K562 (cell line): ENCODE measurements around the gene NVL. TPM values are rescaled to one million over a fixed set of nuclear protein-coding genes. Genes with fewer than 3 reads are reported as not detected.

Source experiments
- E2F8 ChIP-seq: fragments of 450-650 bp; IDR thresholded peaks from 2 replicates; pipeline ENCODE4 v1.7.1; 2018; ENCODE audit warnings: mild to moderate bottlenecking, low read depth; ENCODE audit not compliant: partially characterized antibody
- GATAD2A ChIP-seq: fragments of 450-650 bp; IDR thresholded peaks from 2 replicates; pipeline ENCODE4 v1.6.1; 2017
- HDAC3 ChIP-seq: fragments of 450-650 bp; IDR thresholded peaks from 2 replicates; pipeline ENCODE4 v1.6.1; 2018; ENCODE audit warnings: borderline replicate concordance, mild to moderate bottlenecking, moderate library complexity; ENCODE audit not compliant: partially characterized antibody
- HOMEZ ChIP-seq: fragments of 250-450 bp; sonication (Bioruptor Pico); IDR thresholded peaks from 2 replicates; pipeline ENCODE4 v1.4.0; 2020; ENCODE audit warnings: mild to moderate bottlenecking, moderate library complexity
- JUND ChIP-seq, 2 experiments: IDR thresholded peaks; 2 replicates in 1 of 2; 3 replicates in 1 of 2; pipeline ENCODE4 v1.6.1; 2011; ENCODE audit warnings: borderline replicate concordance in 2 of 2, low read depth in 2 of 2, low read length in 2 of 2, improper control_type of control experiment in 1 of 2, missing biosample characterization in 1 of 2, missing genetic modification characterization in 1 of 2, missing genetic modification reagents in 1 of 2
- LEF1 ChIP-seq: fragments of 450-650 bp; IDR thresholded peaks from 2 replicates; pipeline ENCODE4 v1.6.1; 2016; ENCODE audit warnings: mild to moderate bottlenecking
- MBD1 ChIP-seq: fragments of 250-450 bp; sonication (Bioruptor Pico); IDR thresholded peaks from 2 replicates; pipeline ENCODE4 v1.8.0; 2022; ENCODE audit warnings: inconsistent platforms
- NFIC ChIP-seq: fragments of 450-650 bp; IDR thresholded peaks from 2 replicates; pipeline ENCODE4 v1.6.1; 2017; ENCODE audit warnings: mild to moderate bottlenecking, inconsistent platforms
- PTBP1 ChIP-seq: fragments of 200-400 bp; formaldehyde crosslinking; IDR thresholded peaks from 2 replicates; pipeline ENCODE4 v1.6.1; 2017; ENCODE audit warnings: low read depth, low read length
- RBFOX2 ChIP-seq: fragments of 200-400 bp; formaldehyde crosslinking; IDR thresholded peaks from 2 replicates; pipeline ENCODE4 v1.6.1; 2017; ENCODE audit warnings: low read depth, mild to moderate bottlenecking, low read length, moderate library complexity
- RBM25 ChIP-seq: fragments of 200-400 bp; formaldehyde crosslinking; IDR thresholded peaks from 2 replicates; pipeline ENCODE4 v1.6.1; 2018; ENCODE audit warnings: low read length, low read depth, moderate library complexity; ENCODE audit not compliant: severe bottlenecking
- RERE ChIP-seq: sonication (generic); formaldehyde crosslinking; IDR thresholded peaks from 2 replicates; pipeline ENCODE4 v1.8.0; 2023; ENCODE audit warnings: missing genetic modification reagents, mild to moderate bottlenecking, borderline replicate concordance
- SIN3B ChIP-seq: fragments of 450-650 bp; IDR thresholded peaks from 2 replicates; pipeline ENCODE4 v1.6.1; 2017; ENCODE audit warnings: low read depth, mild to moderate bottlenecking, moderate library complexity
- SREBF1 ChIP-seq: fragments of 150-350 bp; IDR thresholded peaks from 2 replicates; pipeline ENCODE4 v1.6.1; 2014; ENCODE audit warnings: antibody characterized with exemption, low read depth, low read length, borderline replicate concordance
- ZNF75A ChIP-seq: fragments of 450-650 bp; formaldehyde crosslinking; IDR thresholded peaks from 2 replicates; pipeline ENCODE4 v1.4.0; 2020; ENCODE audit warnings: mild to moderate bottlenecking
- polyA plus RNA-seq, 8 experiments: library from polyadenylated mRNA; depleted of rRNA in 4 of 8; stranded (reverse) in 5 of 8; unstranded in 3 of 8; fragments of >200 nt; fragmentation: Nextera tagmentation in 2 of 8; fragmentation: Illumina TruSeq in 1 of 8; extraction: Ambion mirVana in 2 of 8; extraction: Trizol in 1 of 8; gene quantifications; 2 replicates each; pipeline versions ENCODE4 v1.2.1 to v1.2.3, GENCODE V29; 2011 to 2014; ENCODE audit warnings: inconsistent platforms in 1 of 8, missing spikeins in 1 of 8
- total RNA-seq, 7 experiments: library from RNA; depleted of rRNA in 6 of 7; stranded (reverse); fragments of >200 nt in 6 of 7; fragmentation: Illumina TruSeq in 2 of 7; extraction: Trizol in 2 of 7; gene quantifications; 2 replicates each; pipeline versions ENCODE4 v1.2.1 to v1.2.3, GENCODE V29; 2011 to 2021; ENCODE audit warnings: low replicate concordance in 1 of 7

The NVL gene
- total and polyA plus RNA-seq, 9 of the 15 experiments (the other 6 are each of a cell fraction or from before 2014, with no cell fraction given): 32.5 to 86.6 (median 62.9) TPM

- TF ChIP-seq HDAC3 (no peak), GATAD2A (no peak), MBD1 (CRISPR knock-in tag) (no peak), PTBP1 (no peak), HOMEZ (no peak), RBM25 (peak; percentile 38), RERE (CRISPR knock-in tag) (no peak), ZNF75A (CRISPR knock-in tag) (no peak), E2F8 (no peak), JUND (IDR thresholded peaks at IDR 0.05; ENCODE audit: borderline replicate concordance, low read depth, low read length) (0 out of 2 replicates have a peak, but pooled peaks have one; percentile 3), JUND (tag; IDR thresholded peaks at IDR 0.05; ENCODE audit: borderline replicate concordance, low read depth, low read length) (no peak), SREBF1 (no peak), SIN3B (peak; percentile 70), LEF1 (no peak), RBFOX2 (peak; percentile 97), NFIC (peak; percentile 67)
These were observed 146.9 kb downstream of the NVL start, which contains the start of gene DEGS1 (continued) for GRCh38 chr1:224182866-224183590.
